Globus pallidus (tissue), 1 donor: ENCODE results near the gene BMS1.
"Not testable (repeated sequence)": the region's sequence is repeated elsewhere in the genome, so short reads cannot be mapped to it uniquely, and the experiment has no call there.

Experiments used
- DNase-seq: peaks from one replicate; pipeline ENCODE4 v3.0.0-alpha.2; 2015; ENCODE audit warnings: low spot score

BMS1 gene

DNA sequence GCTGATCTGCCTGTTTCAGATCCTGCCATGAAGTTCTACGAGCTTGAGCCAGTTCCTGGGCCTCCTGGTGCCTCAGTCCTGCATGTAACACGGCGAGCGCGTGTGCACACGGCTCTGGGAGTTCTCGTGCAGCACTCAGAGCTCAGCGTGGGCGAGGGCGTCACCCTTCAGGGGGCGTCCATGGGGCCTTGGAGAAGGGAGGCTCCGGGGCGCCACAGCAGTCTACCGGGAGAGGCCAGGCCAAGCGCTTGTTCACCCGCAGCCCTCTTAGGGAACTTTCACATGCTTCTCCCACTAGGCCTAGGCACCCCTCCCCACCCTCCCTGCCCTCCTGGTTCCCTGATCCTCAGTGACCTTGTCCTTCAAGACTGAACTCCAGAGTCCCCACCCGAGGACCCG lies 83.1 kb downstream of the BMS1 start:
- no peak for DNase-seq

DNA sequence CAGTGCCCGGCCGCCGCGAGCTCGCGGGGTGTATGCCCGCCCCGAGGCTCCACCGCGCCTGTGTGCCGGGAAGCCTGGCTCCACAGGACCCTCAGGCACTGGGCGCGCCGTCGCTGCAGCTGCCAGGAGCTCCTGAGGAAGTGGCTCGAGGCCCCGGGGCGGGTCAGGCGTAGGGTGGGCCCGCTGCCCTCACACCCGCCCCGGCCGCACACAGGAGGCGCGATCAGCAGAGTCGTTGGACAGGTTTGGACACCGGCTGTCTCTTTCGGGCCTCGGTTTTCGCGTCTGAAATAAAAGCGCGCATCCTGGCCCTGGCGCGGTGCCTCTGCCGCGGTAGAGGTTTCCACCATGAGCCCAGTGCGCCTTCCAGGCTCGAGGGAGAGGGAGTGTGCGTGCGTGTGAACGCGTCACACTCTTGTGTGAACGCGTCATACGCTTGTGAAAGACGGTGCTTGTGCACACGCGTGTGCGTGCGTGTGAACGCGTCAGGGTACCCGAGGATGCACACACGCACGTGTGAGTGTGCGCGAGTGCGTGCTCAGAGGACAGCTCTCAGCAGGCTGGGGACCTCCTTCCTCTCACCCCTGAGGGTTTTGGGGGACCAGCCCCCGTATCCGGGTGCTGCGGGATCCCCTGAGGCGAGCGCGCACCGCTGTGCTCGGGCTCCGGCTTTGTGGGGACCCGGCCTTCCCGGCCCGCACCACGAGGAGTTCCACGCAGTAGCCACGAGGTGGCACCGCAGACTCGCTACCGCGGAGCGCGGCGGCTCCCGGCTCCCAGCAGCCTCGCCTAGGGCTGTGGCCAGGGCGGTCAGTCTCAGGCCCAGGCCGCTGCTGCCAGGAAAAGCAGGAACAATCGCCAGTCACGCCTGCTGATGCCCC lies 83.8 kb downstream of the BMS1 start:
- DNase-seq, result peak; percentile 59

- no peak for DNase-seq
Observed at GRCh38 chr10:42867571-42867970, 85.0 kb downstream of the BMS1 start.

GRCh38 chr10:42868530-42868929 lies 85.9 kb downstream of the BMS1 start:
- no peak for DNase-seq

GRCh38 chr10:42869977-42870350 lies 87.4 kb downstream of the BMS1 start:
- DNase-seq, result no peak

DNA sequence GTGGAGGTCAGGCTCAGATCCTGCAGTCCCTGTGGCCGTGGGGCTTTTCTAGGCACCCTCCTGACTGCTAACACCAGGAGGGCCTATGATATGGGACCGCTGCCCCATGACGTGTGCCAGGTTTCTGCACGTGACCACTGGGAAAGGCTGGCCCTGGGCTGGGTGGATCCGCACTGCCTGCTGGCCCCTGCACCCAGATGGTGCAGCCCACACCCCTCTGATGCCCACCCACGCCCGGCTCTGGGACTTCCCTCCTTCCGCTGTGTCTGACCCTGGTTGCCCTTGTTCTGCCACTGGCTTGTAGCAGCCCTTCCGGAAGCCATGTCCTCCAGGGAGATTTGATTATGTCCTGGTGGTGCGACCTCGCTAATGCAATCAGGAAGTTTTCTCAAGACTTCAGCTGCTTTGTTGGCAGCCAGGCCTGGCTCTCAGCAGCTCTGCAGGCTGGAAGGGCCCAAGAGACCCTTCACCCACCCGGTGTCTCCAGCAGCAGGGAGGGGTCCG lies 88.6 kb downstream of the BMS1 start:
- DNase-seq, result not testable (repeated sequence)

DNA sequence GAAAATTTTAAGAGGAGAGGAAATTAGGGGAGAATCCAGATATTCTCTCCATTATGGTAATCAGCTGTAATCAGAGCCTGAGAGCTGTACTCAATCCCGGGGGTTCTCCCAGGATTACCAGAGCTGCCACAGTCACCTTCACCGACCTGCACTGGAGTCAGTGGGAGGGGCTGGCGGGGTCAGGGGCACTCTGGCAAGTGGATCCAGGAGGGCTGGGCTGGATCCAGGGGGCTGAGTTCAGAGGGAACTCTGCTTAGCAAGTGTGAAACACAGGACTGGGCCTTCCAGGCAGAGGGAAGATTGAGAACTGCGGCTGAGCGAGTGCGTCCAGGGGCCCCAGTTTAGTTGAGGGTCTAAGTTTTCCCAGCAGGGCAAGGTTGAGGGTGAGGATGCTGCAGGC lies 89.2 kb downstream of the BMS1 start:
- DNase-seq, result no peak

DNA sequence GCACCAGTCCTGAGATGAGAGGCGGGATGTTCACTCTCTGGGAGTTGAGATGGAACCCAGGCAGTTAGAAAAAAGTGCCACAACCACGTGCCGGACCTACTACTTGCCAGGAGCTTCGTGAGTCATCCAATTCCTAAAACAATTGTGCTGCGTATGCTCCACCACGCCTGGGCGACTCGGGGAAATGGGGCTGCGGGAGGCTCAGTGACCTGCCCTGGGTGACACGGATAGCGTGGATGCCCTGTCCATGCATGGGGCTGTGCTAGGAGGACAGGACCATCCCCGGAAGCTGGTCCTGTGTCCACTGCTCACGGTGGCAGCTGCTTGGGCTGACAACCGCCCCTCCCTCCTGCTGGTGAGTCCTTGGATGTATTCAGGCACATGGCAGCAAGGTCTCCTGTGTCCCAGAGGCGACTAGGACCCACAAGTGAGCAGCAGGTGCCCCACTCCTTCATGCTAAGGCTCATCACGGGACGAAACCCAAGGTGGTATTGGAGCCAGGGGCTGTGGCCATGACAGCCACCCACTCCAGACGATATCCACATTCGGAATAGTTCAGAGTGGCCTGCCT lies 90.4 kb downstream of the BMS1 start:
- no peak for DNase-seq

GRCh38 chr10:42874713-42875387 lies 92.3 kb downstream of the BMS1 start:
- DNase-seq, result no peak

- no peak for DNase-seq
Observed at GRCh38 chr10:42875388-42875755, 92.8 kb downstream of the BMS1 start.

- DNase-seq, result peak; percentile 38
Observed at GRCh38 chr10:42875798-42876341, 93.3 kb downstream of the BMS1 start.

DNA sequence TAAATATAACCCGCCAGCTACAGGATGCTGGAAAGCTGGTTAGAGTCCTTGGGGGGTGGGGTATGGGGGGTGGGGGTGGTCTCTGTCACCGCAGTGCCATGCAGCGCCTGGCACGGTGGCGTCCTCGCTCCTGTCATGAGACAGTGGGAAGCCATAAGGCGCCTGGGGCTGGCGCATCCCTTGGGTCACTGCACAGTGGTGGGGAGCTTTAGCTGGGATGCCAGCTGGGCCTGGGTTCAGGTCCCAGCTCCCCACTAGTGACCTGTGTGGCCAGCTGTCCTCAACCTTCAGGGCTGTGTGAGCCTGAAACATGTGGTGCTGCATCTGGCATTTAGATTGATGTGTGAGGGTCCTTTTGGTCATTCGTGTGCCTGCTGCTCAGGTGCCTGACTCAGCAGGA lies 93.9 kb downstream of the BMS1 start:
- DNase-seq, result no peak

GRCh38 chr10:42876945-42877344 lies 94.3 kb downstream of the BMS1 start:
- no peak for DNase-seq

- no peak for DNase-seq
Observed at GRCh38 chr10:42877496-42878030, 95.0 kb downstream of the BMS1 start.

DNA sequence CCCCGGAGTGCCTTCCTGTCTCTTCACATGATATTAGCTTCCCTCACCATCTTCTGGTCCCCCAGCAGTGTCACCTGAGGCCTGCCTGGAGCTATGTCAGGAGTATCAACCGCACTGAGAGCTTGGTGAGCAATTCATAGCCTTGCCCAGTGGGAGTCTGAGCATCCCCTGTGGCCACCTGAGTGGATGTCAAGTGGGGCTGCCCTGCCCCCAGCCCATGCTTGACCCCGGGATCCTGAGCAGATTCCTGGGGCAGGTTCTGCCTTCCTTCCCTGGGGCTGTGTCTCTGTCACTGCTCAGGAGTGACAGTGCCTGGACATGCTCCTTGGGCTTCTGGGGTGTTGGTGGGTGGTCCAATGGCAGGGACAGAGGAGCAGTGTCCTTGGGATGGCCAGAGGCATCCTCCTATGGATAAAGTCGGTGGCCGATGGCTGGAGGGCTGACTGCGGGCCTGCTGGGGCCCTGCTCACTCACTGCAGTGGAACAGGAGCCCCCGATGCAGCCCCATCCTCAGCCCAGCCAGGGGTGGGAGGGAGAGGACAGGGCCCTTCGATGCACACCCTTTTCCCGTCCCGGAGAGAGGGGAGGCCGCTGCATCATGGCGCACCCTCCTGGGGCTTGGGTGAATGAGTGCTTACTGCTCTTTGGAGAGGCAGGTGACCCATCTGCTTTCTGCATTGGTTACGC lies 95.7 kb downstream of the BMS1 start:
- DNase-seq, result no peak

DNA sequence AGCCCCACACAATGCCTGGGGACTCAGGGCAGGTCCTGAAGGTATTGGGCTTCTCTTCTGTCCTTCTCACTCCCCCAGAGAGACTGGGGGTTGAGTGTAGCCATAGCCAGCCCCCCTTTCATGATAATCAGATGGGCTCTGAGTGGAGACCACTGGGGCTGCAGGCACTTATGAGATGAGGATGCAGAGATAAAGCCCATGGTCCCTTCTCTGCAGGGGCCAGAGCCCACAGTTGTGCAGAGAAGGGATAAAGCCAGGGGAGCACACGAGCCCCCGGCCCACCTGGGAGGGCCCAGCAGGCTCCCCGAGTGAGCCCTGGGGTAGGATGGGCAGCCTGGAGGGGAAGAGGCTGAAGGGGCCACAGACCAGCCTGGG lies 96.2 kb downstream of the BMS1 start:
- no peak for DNase-seq

GRCh38 chr10:42879380-42880254 lies 97.0 kb downstream of the BMS1 start:
- no peak for DNase-seq

GRCh38 chr10:42880255-42880620 lies 97.6 kb downstream of the BMS1 start:
- DNase-seq, result no peak

DNA sequence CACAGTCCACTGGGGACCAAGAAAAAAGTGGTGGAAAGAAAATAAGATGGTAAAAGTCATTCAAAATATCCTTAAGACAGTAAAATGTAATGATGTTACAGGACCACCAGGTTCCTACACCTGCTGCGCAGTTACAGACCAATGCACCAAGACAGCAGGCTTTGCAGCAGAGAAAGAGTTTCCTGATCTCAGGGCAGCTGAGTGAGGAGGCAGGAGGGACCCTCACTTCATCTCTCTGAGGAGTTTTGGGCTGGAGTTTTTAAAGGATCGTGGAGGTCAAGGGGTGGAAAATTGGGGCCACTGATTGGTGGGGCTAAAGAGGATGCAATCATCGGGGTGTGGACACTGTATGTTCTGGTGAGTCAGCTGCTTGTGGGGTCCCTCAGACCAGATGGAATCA lies 100.0 kb downstream of the BMS1 start:
- DNase-seq, result no peak
